Endothelial cell of umbilical vein (primary cell): Measurements from ENCODE around the gene DYRK1A. TPM values are rescaled to one million over a fixed set of nuclear protein-coding genes. Genes with fewer than 3 reads are reported as not detected.

Source experiments
- BruUV-seq: library from RNA; stranded (reverse); fragments of 400-500 nt; replicated peaks from 2 replicates; lab custom pipeline; 2021; lab: Mats Ljungman, UMichigan
- CTCF ChIA-PET: fragments of 300-600, 350-600 bp; sonication (Branson Sonifier 250); formaldehyde crosslinking; loops from one replicate; lab custom pipeline; 2021; ENCODE audit warnings: antibody characterized with exemption, inconsistent platforms; lab: Charles Lee
- POLR2A ChIA-PET: fragments of 300-600, 350-600 bp; sonication (Branson Sonifier 250); formaldehyde crosslinking; loops from one replicate; lab custom pipeline; 2021; ENCODE audit warnings: antibody characterized with exemption, inconsistent platforms; lab: Charles Lee
- DNase-seq: peaks from one replicate; pipeline ENCODE4 v3.0.0-alpha.2; 2011; ENCODE audit warnings: low read depth, low spot score
- FAIRE-seq: peaks from 2 replicates; lab custom pipeline; 2011; peaks lifted over from hg19 to GRCh38; lab: Jason Lieb, UNC
- H2AFZ ChIP-seq: 2 replicates; pipeline ENCODE4 v1.6.0; 2012; ENCODE audit warnings: low read depth, low read length, control low read depth, inconsistent platforms
- H3K27ac ChIP-seq: 2 replicates; pipeline ENCODE4 v1.5.1; 2011; ENCODE audit warnings: low read depth, mild to moderate bottlenecking, control low read depth, low read length, moderate library complexity; ENCODE audit not compliant: insufficient read depth
- H3K27me3 ChIP-seq, 2 experiments: 2 replicates each; pipeline versions ENCODE4 v1.6.0 to v1.6.1; 2011; ENCODE audit warnings: low read length in 2 of 2, mixed read lengths in 1 of 2; ENCODE audit not compliant: control insufficient read depth in 2 of 2, insufficient read depth in 2 of 2
- H3K36me3 ChIP-seq, 2 experiments: 2 replicates in 1 of 2; 3 replicates in 1 of 2; pipeline ENCODE4 v1.5.1; 2011; ENCODE audit warnings: low read length in 2 of 2, mild to moderate bottlenecking in 1 of 2, moderate library complexity in 1 of 2; ENCODE audit not compliant: control insufficient read depth in 2 of 2, insufficient read depth in 2 of 2; ENCODE audit errors: extremely low read depth in 1 of 2
- H3K4me1 ChIP-seq: 3 replicates; pipeline ENCODE4 v1.5.1; 2011; ENCODE audit warnings: mild to moderate bottlenecking, low read length; ENCODE audit not compliant: control insufficient read depth, insufficient read depth; ENCODE audit errors: extremely low read depth
- H3K4me2 ChIP-seq: 2 replicates; pipeline ENCODE4 v1.6.1; 2011; ENCODE audit warnings: low read length, control low read depth, mixed read lengths; ENCODE audit not compliant: insufficient read depth
- H3K4me3 ChIP-seq, 3 experiments: fragments of 200-600 bp in 1 of 3; sonication (generic), shearing (Covaris generic) in 1 of 3; replicated peaks in 1 of 3; 2 replicates each; pipeline ENCODE4 v1.5.1; 2011 to 2016; ENCODE audit warnings: control low read depth in 3 of 3, low read length in 3 of 3, mild to moderate bottlenecking in 2 of 3, inconsistent platforms in 1 of 3, low read depth in 1 of 3, moderate library complexity in 1 of 3; ENCODE audit not compliant: insufficient read depth in 1 of 3
- H3K79me2 ChIP-seq: 2 replicates; pipeline ENCODE4 v1.6.0; 2012; ENCODE audit warnings: low read length, inconsistent platforms; ENCODE audit not compliant: control insufficient read depth, insufficient read depth
- H3K9ac ChIP-seq: replicated peaks from 2 replicates; pipeline ENCODE3; 2011; ENCODE audit warnings: low read length, control low read depth; ENCODE audit not compliant: insufficient read depth; ENCODE audit errors: extremely low read depth
- H3K9me1 ChIP-seq: replicated peaks from 3 replicates; pipeline ENCODE4 v1.6.0; 2011; ENCODE audit warnings: mild to moderate bottlenecking, low read length; ENCODE audit not compliant: control insufficient read depth, insufficient read depth; ENCODE audit errors: extremely low read depth
- H3K9me3 ChIP-seq: replicated peaks from 2 replicates; pipeline ENCODE4 v1.5.1; 2012; ENCODE audit warnings: low read length, inconsistent platforms; ENCODE audit not compliant: control insufficient read depth, insufficient read depth
- H4K20me1 ChIP-seq: replicated peaks from 2 replicates; pipeline ENCODE3; 2011; ENCODE audit warnings: mild to moderate bottlenecking, low read length; ENCODE audit not compliant: control insufficient read depth, insufficient read depth; ENCODE audit errors: extremely low read depth
- EZH2 ChIP-seq: IDR thresholded peaks from 2 replicates; pipeline ENCODE4 v1.6.1; 2012; ENCODE audit warnings: borderline replicate concordance, low read depth, mild to moderate bottlenecking, moderate library complexity, low read length, inconsistent platforms; ENCODE audit not compliant: severe bottlenecking
- FOS ChIP-seq: IDR thresholded peaks from 2 replicates; pipeline ENCODE4 v1.6.1; 2011; ENCODE audit warnings: mild to moderate bottlenecking, low read length, moderate library complexity, borderline replicate concordance; ENCODE audit not compliant: insufficient read depth
- GATA2 ChIP-seq: IDR thresholded peaks from 2 replicates; pipeline ENCODE4 v1.7.0; 2011; ENCODE audit warnings: low read depth, mild to moderate bottlenecking, moderate library complexity, mixed read lengths, low read length; ENCODE audit not compliant: insufficient read length, insufficient read depth
- JUN ChIP-seq: IDR thresholded peaks from 2 replicates; pipeline ENCODE4 v1.6.1; 2011; ENCODE audit warnings: borderline replicate concordance, low read depth; ENCODE audit not compliant: insufficient read length, insufficient read depth
- MAX ChIP-seq: IDR thresholded peaks from 2 replicates; pipeline ENCODE4 v1.6.1; 2011; ENCODE audit not compliant: insufficient read depth, insufficient read length
- MYC ChIP-seq: IDR thresholded peaks from one replicate; pipeline ENCODE4 v1.6.1; 2011; ENCODE audit warnings: mild to moderate bottlenecking, low read depth, low read length
- POLR2A ChIP-seq: IDR thresholded peaks from 2 replicates; pipeline ENCODE4 v1.6.1; 2012; ENCODE audit warnings: low read depth, mild to moderate bottlenecking, control low read depth, low read length
- POLR2AphosphoS5 ChIP-seq: IDR thresholded peaks from 2 replicates; pipeline ENCODE4 v1.6.1; 2012; ENCODE audit warnings: low read depth, mild to moderate bottlenecking, control low read depth, low read length, moderate library complexity; ENCODE audit not compliant: insufficient read depth
- dilution Hi-C: fragments of 300-500 bp; cut with MboI; formaldehyde crosslinking; loops from one replicate; pipeline ENCODE4 v1.15.0; 2019; ENCODE audit warnings: low sequenced_read_pairs; ENCODE audit not compliant: extremely low pct_ligation_motif_present
- intact Hi-C: fragments of 100-400 bp; cut with micrococcal nuclease; formaldehyde crosslinking; loops from one replicate; pipeline ENCODE4 v1.10.0; 2022
- polyA plus RNA-seq, 4 experiments: library from polyadenylated mRNA; depleted of rRNA in 3 of 4; stranded (reverse) in 3 of 4; unstranded in 1 of 4; fragments of >200 nt; gene quantifications; 2 replicates each; pipeline versions ENCODE4 v1.2.1 to v1.2.3, GENCODE V29; 2011 to 2012; ENCODE audit warnings: missing spikeins in 1 of 4
- total RNA-seq: library from RNA; stranded (reverse); gene quantifications from 2 replicates; pipeline ENCODE4 v1.2.3, GENCODE V29; 2021
- TF ChIP-seq, protein P1 (sequence below), 2 donors: IDR thresholded peaks; 1 replicate in 1 of 2; 2 replicates in 1 of 2; pipeline ENCODE4 v1.5.1; 2011; ENCODE audit warnings: low read length in 2 of 2, mild to moderate bottlenecking in 2 of 2, moderate library complexity in 2 of 2, control low read depth in 1 of 2, inconsistent platforms in 1 of 2, low read depth in 1 of 2; ENCODE audit not compliant: insufficient read depth in 1 of 2; ENCODE audit errors: extremely low read depth in 1 of 2

DYRK1A gene
- total and polyA plus RNA-seq, 2 donors (not counting 3 experiments of a cell fraction or from before 2014, with no cell fraction given): 51.8 to 53.7 TPM

DNA sequence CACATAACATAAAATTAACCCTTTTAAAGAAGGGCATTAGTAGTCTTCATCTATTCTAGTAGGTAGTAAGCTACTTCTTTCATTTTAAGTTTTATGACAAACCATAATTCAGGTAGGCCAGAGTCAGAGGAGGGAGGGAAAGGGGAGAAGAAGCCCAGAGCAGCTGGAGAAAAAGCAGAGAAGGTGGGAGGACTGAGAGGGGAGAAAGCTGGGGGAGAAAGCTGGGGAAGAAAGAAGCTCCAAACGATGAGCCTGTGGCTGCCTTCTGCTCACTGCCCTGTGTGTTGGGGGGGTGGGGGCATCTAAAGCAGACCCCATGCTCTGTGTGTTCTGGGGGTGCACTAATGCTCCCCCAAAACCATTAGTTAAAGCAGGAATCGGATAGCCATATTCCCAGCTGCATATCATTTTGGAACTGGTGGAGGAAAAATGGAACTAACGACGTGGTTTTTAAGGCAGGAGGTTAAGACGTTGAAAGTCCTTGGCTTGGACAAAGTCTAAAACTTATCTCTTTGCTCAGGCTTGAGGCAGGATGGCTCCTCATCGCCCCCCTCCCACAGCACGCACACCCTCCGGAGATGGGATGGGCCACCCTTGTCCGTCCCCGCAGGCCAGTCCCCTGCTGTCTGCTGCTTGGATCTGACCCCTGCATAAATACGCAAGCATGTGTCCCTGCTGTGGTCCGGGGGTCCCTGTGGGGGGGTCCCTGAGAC, 184.2 kb downstream of the DYRK1A start:
- no peak overlapping the region for H3K4me3 ChIP-seq
- no TSS peak for BruUV-seq
- ChIA-PET POLR2A (interaction anchor here (1.7 kb wide), 1 partner anchor 13 kb away, joined by 5 read pairs; no protein-coding TSS in a partner anchor), CTCF (interaction anchor here (1.0 kb wide), 1 partner anchor 9 kb away, joined by 3 read pairs; no protein-coding TSS in a partner anchor)
- no peaks in the 10 kb centered on the region for H3K9me3 ChIP-seq
- H2AFZ ChIP-seq: no peak overlapping the region
- H3K9me1 ChIP-seq: no peaks in the 10 kb centered on the region
- dilution Hi-C loops: no loop called here
- no peaks in the 10 kb centered on the region for H3K36me3 ChIP-seq
- no peak overlapping the region for H3K4me2 ChIP-seq
- no peak overlapping the region for H3K9ac ChIP-seq
- FAIRE-seq (no peak), DNase-seq (no peak)
- TF ChIP-seq, protein P1, sequence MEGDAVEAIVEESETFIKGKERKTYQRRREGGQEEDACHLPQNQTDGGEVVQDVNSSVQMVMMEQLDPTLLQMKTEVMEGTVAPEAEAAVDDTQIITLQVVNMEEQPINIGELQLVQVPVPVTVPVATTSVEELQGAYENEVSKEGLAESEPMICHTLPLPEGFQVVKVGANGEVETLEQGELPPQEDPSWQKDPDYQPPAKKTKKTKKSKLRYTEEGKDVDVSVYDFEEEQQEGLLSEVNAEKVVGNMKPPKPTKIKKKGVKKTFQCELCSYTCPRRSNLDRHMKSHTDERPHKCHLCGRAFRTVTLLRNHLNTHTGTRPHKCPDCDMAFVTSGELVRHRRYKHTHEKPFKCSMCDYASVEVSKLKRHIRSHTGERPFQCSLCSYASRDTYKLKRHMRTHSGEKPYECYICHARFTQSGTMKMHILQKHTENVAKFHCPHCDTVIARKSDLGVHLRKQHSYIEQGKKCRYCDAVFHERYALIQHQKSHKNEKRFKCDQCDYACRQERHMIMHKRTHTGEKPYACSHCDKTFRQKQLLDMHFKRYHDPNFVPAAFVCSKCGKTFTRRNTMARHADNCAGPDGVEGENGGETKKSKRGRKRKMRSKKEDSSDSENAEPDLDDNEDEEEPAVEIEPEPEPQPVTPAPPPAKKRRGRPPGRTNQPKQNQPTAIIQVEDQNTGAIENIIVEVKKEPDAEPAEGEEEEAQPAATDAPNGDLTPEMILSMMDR (IDR thresholded peaks at IDR 0.05; ENCODE audit: extremely low read depth in 1 of 2, insufficient read depth in 1 of 2, low read depth in 1 of 2, low read length in 2 of 2): no peak
- no peak for TF ChIP-seq GATA2
- TF ChIP-seq MYC: no peak
- no peak for TF ChIP-seq EZH2
- TF ChIP-seq JUN: no peak
- no peak for TF ChIP-seq MAX
- TF ChIP-seq POLR2A: no peak
- TF ChIP-seq FOS: no peak
- TF ChIP-seq POLR2AphosphoS5: no peak
- no peaks in the 10 kb centered on the region for H3K79me2 ChIP-seq
- intact Hi-C loops: no loop called here
- peaks cover 22% of the 10 kb centered on the region for H3K4me1 ChIP-seq
- H3K27me3 ChIP-seq: peaks cover 2 to 4% of the 10 kb centered on the region in 2 experiments
- no peaks in the 10 kb centered on the region for H4K20me1 ChIP-seq
- no peak overlapping the region for H3K27ac ChIP-seq
